Embryonic facial prominence (tissue), 1 donor: ENCODE data around the gene TPBGL.
"Not testable (repeated sequence)": the region's sequence is repeated elsewhere in the genome, so short reads cannot be mapped to it uniquely, and the experiment has no call there.

Source experiments
- DNase-seq: peaks from one replicate; pipeline ENCODE4 v3.0.0-alpha.2; 2016; ENCODE audit errors: extremely low spot score

The TPBGL gene

DNA sequence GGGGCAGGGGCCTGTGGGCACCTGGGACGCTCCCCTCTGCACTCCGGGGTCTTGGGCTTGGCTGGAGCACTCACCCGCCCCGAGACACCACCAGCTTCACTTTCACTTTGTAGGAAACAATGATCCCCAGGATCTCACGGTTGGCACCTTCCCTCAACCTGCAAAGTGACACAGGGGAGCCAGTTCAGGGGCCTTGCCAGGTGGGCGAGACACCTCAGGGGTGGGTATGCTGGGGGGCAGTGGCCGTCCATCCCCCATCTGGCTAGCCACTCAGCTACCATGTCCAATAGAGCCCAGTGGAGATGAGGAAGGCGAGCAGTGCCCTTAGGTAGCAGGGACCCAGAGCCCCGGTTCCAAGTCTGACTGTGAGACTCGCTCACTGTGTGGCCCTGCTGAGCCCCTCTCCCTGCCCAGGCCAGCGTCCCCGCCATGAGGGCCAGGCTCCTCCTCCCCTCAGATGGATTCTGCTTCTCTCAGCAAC is 32.3 kb downstream of the TPBGL start:
- DNase-seq = no peak

- no peak for DNase-seq
These were observed 33.1 kb downstream of the TPBGL start for GRCh38 chr11:75273411-75274391.

DNA sequence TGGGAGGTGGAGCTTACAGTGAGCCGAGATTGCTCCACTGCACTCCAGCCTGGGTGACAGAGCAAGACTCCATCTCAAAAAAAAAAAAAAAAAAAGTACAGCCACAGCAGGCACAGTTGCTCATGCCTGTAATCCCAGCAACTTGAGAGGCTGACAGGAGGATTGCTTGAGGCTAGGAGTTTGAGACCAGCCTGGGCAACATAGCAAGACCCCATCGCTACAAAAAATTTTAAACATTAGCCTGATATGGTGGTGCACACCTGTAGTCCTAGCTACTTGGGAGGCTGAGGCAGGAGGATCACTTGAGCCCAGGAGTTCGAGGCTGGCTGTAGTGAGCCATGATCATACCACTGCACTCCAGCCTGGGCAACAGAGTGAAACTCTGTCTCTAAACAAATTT is 34.1 kb downstream of the TPBGL start:
- DNase-seq = not testable (repeated sequence)

DNA sequence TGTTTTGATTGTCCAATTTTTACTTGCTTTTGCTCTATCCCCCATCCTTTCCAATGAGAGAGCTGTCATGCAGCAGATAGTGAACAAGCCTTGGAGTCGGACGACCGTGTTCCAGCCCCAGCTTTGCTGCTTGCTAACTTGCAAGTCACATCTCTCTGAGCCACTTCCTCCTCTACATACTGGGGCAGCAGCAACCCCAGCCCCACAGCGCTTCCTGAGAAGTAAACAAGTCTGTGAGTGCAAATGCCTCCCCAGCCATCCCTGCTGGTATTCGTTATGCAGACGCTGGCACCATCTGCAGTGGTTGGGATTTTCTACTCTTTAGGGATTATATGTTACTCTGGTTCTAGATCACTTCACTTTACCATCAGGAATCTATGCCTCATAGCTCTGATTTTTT is 35.0 kb downstream of the TPBGL start:
- DNase-seq = no peak

DNA sequence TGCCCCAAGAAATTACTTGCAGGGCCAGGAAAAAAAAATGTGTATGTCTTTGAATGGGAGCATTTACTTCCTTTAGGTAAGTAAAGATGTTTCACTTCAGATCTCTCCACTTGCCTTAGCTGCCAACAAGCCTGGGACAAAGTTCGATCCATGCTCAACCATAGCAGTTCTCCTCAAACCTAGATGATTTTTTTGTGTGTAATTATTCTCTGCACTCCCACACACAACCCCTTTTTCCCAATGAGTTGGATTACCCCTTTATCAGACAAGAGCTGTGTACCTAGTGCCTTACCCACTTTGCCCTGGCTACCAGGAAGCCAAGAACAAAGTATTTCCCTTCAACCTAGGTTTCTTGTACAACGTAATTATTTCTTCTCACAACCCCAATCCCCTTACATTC is 35.6 kb downstream of the TPBGL start:
- DNase-seq = no peak

DNA sequence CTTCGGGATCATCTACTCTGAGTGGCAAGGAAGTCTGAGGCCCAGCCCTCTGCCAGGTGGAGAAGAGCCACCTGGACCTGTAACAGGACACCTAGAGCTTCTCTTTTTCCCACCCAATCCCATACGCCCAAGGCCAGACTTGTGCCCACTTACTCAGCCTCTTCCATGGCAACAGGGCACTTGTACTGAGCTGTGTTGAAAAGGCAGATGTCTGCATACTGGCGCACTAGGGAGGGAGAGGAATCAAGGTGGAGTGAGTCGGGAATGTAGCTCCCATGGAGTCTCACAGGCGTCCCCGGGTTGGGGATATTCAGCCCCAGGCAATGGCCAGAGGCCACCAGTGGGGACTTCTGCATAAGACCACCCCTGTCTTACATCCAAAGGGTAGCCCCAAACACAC is 36.1 kb downstream of the TPBGL start:
- DNase-seq = no peak

DNA sequence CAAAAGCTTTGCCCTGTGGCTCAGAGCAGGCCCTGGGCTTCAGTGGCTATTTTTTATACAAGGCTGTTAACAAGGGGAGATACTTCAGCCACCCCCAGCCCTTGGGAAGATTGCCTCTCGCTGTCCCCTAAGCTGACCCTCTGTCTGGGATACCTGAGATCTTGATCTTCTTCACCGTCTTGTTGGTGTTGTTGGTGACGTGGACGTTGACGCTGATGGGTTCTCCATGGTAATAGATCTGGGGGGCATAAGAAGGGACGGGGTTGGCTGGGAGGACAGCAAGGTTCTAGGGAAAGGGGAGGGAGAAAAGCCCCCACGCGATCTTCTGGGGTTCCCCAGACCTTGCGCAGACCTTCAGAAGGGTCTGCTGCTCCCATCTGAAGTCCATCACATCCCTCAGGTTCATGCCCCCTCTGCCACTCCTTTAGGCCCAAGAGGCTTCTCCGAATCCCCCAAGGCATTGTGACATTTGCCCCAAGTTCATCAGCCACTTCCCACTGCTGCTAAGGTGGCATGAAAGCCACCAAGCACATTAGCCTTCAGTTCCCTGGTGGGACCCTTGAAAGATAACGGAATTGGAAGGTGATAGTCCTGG is 36.7 kb downstream of the TPBGL start:
- no peak for DNase-seq

- no peak for DNase-seq
These were observed 37.6 kb downstream of the TPBGL start for GRCh38 chr11:75277991-75278790.

DNA sequence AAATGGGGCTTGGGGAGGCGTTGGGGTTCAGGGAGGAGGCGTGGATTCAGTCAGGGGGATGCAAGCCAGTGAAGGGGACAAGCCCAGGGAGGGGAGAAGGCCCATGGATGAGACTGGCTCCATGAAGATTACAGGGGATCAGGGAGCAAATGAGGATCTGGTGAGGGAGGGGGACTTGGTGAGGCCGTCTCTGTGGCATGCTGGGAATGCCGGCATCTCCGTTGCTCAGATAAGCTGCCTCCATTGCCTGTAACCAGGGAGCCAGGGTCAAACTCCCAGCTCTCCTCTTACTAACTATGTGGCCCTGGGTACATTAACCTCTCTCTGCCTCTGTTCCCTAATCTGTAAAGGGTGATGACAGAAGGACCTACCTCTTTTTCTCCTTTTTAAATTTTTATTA is 38.7 kb downstream of the TPBGL start:
- no peak for DNase-seq

DNA sequence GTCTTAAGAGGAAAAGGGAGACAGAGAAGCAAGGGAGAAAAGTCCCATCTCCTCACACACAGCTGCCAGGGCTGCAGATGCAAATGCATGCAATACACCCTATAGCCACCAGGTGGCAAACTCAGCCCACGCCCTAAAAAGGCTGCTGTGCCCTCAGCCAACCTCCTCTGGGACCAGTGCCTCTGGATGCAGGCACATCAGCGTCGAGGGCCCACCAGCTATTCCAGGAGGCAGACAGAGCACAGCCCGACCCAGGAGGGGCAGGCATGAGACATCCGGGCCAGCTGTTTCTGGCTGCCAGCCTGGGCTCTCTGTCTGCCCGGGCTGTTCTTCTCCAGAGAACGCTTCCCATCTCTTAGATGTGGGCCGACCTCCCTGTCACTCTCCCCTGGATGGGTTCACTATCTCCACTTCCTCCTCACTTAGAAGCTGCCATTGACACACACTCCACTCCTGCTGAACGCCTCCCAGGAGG is 39.7 kb downstream of the TPBGL start:
- peak; percentile 32 for DNase-seq

- DNase-seq = no peak
These were observed 40.3 kb downstream of the TPBGL start for GRCh38 chr11:75280770-75281468.

GRCh38 chr11:75281469-75282095 is 41.0 kb downstream of the TPBGL start:
- no peak for DNase-seq

DNA sequence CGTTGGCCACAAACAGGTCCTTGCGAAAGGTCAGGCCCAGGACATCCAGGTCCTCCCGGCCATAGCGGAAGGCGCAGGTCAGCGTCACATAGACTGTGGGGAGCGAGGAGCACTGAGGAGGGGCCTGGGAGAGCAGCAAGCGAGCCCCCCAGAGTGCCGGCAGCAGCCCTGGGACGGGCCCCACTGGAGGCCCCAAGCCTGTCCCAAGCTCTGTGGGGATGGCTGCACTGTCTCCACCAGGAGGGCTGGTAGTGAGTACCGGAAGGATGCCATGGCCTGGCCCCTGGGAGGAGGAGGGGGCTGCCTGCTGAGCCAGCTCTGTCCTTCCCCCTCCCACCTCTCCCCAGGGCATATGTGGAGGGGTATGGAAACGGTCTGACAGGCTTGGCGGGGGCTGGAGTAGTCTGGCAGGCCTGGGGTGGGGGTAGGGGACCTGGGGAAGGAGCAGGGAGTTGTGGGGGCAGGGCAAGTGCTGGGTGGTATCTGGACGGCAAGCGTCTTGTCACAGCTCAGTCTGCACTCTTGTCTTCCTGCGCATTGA is 42.9 kb downstream of the TPBGL start:
- no peak for DNase-seq

GRCh38 chr11:75285776-75286360 is 45.3 kb downstream of the TPBGL start:
- DNase-seq = no peak

- DNase-seq = no peak
These were observed 46.4 kb downstream of the TPBGL start for GRCh38 chr11:75286826-75287465.

GRCh38 chr11:75287579-75287978 is 47.0 kb downstream of the TPBGL start:
- DNase-seq = no peak

- DNase-seq = no peak
These were observed 48.9 kb downstream of the TPBGL start for GRCh38 chr11:75289511-75289760.

- DNase-seq = no peak
These were observed 49.3 kb downstream of the TPBGL start for GRCh38 chr11:75289919-75290318.

GRCh38 chr11:75291741-75292140 is 51.2 kb downstream of the TPBGL start:
- no peak for DNase-seq

GRCh38 chr11:75292943-75293342 is 52.4 kb downstream of the TPBGL start:
- DNase-seq = no peak
